ENCODE measurements around the gene CRELD2. TPM values are rescaled to one million over a fixed set of nuclear protein-coding genes. Genes with fewer than 3 reads are reported as not detected.

The CRELD2 gene
- polyA plus RNA-seq, 1 donor from 2014 or later, result 83.2 TPM

DNA sequence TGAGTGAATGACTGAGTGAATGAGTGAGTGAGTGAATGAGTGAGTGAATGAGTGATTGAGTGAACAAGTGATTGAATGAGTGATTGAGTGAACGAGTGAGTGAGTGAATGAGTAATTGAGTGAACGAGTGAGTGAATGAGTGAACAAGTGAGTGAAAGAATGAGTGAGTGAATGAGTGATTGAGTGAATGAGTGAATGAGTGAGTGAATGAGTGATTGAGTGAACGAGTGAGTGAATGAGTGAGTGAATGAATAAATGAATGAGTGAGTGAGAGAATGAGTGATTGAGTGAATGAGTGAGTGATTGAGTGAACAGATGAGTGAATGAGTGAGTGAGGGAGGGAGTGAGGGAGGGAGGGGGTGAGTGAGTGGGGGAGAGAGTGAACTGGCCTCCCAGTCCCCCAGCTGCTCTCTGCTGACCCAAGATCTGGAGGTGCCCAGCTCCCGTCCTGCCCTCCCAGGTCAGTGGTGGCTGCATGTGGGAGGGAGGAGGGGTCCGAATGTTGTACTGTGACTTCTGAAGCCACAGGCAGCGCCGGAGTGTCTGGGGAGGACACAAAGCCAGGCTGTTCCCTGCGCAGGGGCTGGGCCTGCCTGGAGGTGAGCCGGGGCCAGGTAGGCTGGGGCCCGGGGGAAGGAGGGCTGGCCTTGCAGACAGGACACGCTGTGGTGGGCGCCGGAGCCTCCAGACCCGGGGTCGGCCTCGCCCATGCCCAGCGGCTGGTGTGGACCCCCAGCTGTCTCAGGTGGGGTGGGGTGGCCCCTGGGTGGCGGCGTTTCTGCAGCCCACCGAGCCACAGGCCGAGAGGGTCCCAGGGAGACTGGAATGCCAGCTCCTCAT, 24.4 kb downstream of the CRELD2 start:
- Histone ChIP-seq H3K27ac (ENCODE audit: low read length) (no peak overlapping the region), H3K27me3 (ENCODE audit: insufficient read depth, low read depth, low read length) (no peaks in the 10 kb centered on the region), H3K36me3 (ENCODE audit: insufficient read depth, low read length) (no peaks in the 10 kb centered on the region), H3K9ac (ENCODE audit: low read length) (no peak overlapping the region), H3K9me2 (ENCODE audit: insufficient read depth, low read length) (no peaks in the 10 kb centered on the region), H3K79me2 (replicated peaks; ENCODE audit: insufficient read depth, low read length) (no peaks in the 10 kb centered on the region), H2AFZ (ENCODE audit: low read depth, low read length) (no peak overlapping the region), H4K20me1 (ENCODE audit: insufficient read depth) (no peaks in the 10 kb centered on the region), H3F3A (ENCODE audit: insufficient read depth, low read length, poor library complexity, severe bottlenecking) (no peaks in the 10 kb centered on the region), H3K4me2 (ENCODE audit: low read length) (no peak overlapping the region), H3K4me3 (ENCODE audit: low read length) (no peak overlapping the region), H3K9me3 (ENCODE audit: low read length) (no peaks in the 10 kb centered on the region)
- TF ChIP-seq, protein P1, sequence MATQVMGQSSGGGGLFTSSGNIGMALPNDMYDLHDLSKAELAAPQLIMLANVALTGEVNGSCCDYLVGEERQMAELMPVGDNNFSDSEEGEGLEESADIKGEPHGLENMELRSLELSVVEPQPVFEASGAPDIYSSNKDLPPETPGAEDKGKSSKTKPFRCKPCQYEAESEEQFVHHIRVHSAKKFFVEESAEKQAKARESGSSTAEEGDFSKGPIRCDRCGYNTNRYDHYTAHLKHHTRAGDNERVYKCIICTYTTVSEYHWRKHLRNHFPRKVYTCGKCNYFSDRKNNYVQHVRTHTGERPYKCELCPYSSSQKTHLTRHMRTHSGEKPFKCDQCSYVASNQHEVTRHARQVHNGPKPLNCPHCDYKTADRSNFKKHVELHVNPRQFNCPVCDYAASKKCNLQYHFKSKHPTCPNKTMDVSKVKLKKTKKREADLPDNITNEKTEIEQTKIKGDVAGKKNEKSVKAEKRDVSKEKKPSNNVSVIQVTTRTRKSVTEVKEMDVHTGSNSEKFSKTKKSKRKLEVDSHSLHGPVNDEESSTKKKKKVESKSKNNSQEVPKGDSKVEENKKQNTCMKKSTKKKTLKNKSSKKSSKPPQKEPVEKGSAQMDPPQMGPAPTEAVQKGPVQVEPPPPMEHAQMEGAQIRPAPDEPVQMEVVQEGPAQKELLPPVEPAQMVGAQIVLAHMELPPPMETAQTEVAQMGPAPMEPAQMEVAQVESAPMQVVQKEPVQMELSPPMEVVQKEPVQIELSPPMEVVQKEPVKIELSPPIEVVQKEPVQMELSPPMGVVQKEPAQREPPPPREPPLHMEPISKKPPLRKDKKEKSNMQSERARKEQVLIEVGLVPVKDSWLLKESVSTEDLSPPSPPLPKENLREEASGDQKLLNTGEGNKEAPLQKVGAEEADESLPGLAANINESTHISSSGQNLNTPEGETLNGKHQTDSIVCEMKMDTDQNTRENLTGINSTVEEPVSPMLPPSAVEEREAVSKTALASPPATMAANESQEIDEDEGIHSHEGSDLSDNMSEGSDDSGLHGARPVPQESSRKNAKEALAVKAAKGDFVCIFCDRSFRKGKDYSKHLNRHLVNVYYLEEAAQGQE (IDR thresholded peaks at IDR 0.05; ENCODE audit: borderline replicate concordance), result no peak
- peak; percentile 75 for TF ChIP-seq EP300 (conservative IDR thresholded peaks at IDR 0.05; ENCODE audit: poor library complexity, severe bottlenecking)
- TF ChIP-seq, protein P2, sequence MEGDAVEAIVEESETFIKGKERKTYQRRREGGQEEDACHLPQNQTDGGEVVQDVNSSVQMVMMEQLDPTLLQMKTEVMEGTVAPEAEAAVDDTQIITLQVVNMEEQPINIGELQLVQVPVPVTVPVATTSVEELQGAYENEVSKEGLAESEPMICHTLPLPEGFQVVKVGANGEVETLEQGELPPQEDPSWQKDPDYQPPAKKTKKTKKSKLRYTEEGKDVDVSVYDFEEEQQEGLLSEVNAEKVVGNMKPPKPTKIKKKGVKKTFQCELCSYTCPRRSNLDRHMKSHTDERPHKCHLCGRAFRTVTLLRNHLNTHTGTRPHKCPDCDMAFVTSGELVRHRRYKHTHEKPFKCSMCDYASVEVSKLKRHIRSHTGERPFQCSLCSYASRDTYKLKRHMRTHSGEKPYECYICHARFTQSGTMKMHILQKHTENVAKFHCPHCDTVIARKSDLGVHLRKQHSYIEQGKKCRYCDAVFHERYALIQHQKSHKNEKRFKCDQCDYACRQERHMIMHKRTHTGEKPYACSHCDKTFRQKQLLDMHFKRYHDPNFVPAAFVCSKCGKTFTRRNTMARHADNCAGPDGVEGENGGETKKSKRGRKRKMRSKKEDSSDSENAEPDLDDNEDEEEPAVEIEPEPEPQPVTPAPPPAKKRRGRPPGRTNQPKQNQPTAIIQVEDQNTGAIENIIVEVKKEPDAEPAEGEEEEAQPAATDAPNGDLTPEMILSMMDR (IDR thresholded peaks at IDR 0.05; ENCODE audit: poor library complexity, severe bottlenecking), result no peak

DNA sequence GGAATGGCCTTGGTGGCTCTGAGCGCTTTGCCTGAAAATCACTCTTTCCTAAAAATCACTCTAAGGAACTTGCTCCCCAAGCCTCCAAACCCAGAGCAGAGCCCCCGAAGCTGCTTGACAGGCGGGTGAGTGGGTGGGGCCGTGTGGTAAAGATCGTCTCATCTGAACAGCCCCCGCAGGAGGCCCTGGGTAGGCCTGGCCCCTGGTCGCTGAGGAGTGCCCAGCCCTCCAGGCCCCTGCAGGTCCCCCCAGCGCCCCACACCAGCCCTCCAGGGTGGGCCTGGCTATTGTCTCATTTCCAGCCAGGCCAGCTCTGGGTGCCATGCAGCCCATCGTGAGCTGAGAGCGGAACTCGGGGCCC, 25.0 kb downstream of the CRELD2 start:
- no peak for TF ChIP-seq MXI1 (conservative IDR thresholded peaks at IDR 0.05; ENCODE audit: poor library complexity, severe bottlenecking)
- no peak for TF ChIP-seq POLR2AphosphoS5 (IDR thresholded peaks at IDR 0.05)
- TF ChIP-seq TAF1 (IDR thresholded peaks at IDR 0.05; ENCODE audit: low read depth), result no peak
- no peak for TF ChIP-seq SMC3 (conservative IDR thresholded peaks at IDR 0.05; ENCODE audit: poor library complexity)
- TF ChIP-seq EZH2 (IDR thresholded peaks at IDR 0.05; ENCODE audit: borderline replicate concordance, insufficient read depth, low read length, poor library complexity, severe bottlenecking), result no peak
- TF ChIP-seq, protein P1 (IDR thresholded peaks at IDR 0.05; ENCODE audit: borderline replicate concordance), result no peak
- TF ChIP-seq EP300 (conservative IDR thresholded peaks at IDR 0.05; ENCODE audit: poor library complexity, severe bottlenecking), result no peak
- TF ChIP-seq RAD21 (conservative IDR thresholded peaks at IDR 0.05), result no peak
- TF ChIP-seq, protein P2 (IDR thresholded peaks at IDR 0.05; ENCODE audit: poor library complexity, severe bottlenecking), result no peak
- Histone ChIP-seq H3K79me2 (replicated peaks; ENCODE audit: insufficient read depth, low read length) (no peaks in the 10 kb centered on the region), H2AFZ (ENCODE audit: low read depth, low read length) (no peak overlapping the region), H3K27me3 (ENCODE audit: insufficient read depth, low read depth, low read length) (no peaks in the 10 kb centered on the region), H3K9me3 (ENCODE audit: low read length) (no peaks in the 10 kb centered on the region), H3F3A (ENCODE audit: insufficient read depth, low read length, poor library complexity, severe bottlenecking) (no peaks in the 10 kb centered on the region), H3K27ac (ENCODE audit: low read length) (no peak overlapping the region), H3K36me3 (ENCODE audit: insufficient read depth, low read length) (no peaks in the 10 kb centered on the region), H3K4me3 (ENCODE audit: low read length) (no peak overlapping the region), H3K9me2 (ENCODE audit: insufficient read depth, low read length) (no peaks in the 10 kb centered on the region), H3K4me2 (ENCODE audit: low read length) (no peak overlapping the region), H4K20me1 (ENCODE audit: insufficient read depth) (no peaks in the 10 kb centered on the region), H3K9ac (ENCODE audit: low read length) (no peak overlapping the region)

Measured in neural cell (in vitro differentiated cells).